ENCODE measurements around the gene PABPC1L.

Gene PABPC1L

DNA sequence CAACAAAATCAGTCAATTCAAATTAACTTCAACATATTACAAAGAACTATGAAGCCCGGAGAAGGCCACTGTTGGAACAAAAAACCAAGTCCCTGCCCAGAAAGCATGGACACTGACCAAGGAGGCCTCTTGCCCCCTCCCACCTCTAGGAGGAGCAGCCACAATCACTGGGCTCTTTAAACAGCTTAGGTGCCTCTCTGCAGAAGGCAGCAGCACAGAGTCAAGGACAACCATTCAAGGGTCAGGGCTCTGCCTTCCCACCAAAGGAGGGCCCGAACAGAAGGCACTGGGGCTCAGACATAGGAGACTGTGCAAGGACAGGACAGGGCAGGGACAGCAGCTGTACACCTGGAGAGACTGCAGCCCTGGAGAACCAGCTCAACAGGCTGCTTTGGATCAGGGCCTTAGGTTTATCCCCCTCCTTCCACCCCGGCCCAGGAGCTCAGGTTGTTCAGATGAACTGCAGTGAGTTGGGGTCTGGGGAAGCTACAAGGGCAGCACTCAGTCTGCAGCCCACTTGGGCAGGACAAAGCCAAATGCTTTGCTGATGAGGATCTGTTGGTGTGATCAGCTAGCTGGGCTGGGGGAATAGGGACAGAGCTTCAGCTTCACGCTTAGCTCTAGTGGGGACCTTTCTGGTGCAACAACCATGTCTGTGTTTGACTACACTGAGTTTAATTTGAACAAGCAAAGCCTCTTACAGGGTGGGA lies 32.6 kb downstream of the PABPC1L start:
- no peak for DNase-seq (ENCODE audit: low spot score)

GRCh38 chr20:44943828-44944227 lies 34.0 kb downstream of the PABPC1L start:
- no peak for DNase-seq (ENCODE audit: low spot score)

DNA sequence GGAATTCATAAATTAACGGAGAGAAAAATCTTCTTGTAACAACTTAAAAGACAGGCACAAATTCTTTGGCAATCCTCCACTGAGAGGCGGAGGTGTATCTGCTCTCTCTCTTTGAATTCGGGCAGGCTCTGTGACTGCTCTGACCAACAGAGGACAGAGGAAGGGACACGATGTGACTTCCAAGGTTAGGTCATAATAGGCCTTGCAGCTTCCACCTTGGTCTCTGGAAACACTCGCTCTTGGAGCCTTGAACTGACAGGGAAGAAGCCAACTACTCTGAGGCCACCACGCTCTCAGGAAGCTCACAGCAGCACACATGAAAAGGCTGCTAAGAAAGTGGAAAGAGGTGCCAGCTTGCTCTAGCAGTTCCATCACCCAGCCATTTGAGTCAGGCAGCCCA lies 35.4 kb downstream of the PABPC1L start:
- DNase-seq (ENCODE audit: low spot score): no peak

GRCh38 chr20:44946271-44946852 lies 36.5 kb downstream of the PABPC1L start:
- DNase-seq (ENCODE audit: low spot score): no peak

DNA sequence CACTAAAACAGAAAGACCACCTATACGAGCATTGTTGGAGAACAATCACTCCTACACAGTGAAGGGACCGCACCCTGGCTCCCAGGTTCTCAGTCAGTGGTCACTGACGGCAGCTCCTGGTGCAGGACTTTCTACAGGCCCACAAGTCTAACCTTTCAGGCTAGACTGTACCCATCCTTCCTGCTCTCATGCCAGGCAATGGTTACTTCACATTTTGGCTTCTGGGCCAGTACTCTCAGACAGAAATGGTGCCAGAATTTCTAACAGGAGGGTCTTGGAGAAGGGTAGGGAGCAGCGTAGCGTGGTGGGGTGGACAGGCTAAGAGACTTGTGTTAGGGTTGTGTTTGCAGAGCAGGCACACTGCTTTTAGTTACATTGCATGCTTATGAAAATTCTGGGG lies 38.2 kb downstream of the PABPC1L start:
- DNase-seq (ENCODE audit: low spot score): no peak

DNA sequence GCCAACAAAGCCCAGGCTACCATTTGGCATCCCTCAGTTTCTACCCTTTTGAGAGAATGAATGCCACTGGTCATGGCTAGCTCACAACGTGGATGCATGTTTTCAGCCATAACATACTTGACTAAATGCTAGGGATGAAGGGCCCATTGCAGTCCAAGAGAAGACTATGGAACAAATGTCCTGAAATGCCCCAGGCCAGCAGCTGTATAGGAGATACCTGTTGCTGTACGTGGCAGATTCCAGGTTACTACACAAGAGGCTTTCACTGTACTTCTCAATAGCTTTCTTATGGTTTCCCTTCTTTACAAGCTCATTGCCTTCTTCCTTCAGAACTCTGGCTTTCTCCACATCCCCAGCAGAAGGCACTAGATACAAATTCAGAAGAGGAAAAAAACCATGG lies 38.7 kb downstream of the PABPC1L start:
- no peak for DNase-seq (ENCODE audit: low spot score)

DNA sequence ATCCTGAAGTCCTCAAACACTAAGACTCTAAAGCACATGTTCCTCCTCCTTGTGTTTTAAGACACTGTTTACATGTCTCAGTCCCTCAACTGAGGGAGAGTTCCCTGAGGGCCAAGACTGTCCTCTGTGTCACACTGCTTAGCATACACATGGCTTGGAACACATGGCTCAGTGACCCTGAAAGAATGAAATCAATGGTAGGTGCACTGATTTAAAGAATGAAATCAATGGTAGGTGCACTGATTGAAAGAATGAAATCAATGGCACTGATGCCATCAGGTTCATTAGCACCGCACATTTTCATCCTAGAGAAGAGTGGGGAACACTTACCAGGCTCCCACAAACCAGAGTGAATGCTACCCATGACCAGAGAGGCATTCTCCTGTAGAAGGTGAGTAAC lies 40.5 kb downstream of the PABPC1L start:
- DNase-seq (ENCODE audit: low spot score): no peak

GRCh38 chr20:44952731-44953130 lies 42.9 kb downstream of the PABPC1L start:
- DNase-seq (ENCODE audit: low spot score): no peak

DNA sequence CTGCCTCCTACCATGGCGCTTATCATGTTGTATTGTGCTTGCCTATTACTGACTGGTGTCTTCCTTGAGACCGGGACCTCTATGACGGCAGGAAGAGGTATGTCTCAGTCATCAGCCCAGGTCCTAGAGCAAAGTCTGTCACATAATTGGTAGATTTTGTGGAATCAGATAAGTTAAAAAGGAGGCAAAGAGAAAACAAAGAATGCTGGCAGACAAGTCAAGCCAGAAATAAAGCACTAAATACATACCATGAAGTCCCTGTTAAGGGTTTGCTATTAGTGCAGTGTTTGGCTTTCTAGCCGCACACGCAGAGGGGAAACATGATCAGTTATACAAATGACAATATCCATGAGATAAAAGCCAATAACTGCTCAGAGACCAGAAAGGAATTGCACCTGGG lies 44.4 kb downstream of the PABPC1L start:
- no peak for DNase-seq (ENCODE audit: low spot score)

DNA sequence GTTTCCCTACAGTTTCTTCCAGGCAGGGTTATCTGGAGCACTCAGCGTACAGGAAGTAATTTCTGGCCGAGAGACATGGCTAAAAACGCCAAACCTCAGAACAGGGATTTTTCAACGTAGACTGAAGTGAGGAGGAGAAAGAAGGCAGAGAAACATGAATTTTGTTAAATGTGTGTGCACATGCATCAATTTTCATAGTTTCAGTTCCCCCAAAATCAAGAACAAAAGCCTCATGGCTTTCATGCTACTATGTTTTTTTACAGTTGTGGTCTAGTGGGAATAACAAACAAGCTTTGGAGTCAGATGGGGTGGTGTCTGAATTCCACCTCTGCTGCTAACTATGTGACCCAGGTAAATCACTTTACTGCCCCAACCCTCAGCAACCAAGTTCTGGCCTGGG lies 45.4 kb downstream of the PABPC1L start:
- no peak for DNase-seq (ENCODE audit: low spot score)

DNA sequence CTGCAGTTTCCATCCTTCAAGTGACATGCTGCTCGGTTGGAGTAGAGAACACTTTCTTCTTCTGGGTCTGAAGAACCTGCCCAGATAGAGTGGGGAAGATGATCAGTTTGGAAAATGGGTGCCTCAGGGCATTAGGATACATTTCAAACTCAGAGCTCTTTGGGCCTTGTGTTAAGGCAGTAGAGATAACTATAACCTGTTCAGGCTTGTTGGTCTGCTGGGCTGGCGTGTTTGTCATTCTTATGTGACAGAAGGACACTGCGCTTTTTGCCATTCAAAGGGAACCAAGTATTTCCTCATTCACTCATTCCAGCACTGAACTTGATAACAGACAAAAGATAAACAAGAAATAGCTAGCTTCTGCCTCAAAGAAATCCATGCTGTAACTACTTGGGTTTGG lies 46.5 kb downstream of the PABPC1L start:
- DNase-seq (ENCODE audit: low spot score): no peak

- DNase-seq (ENCODE audit: low spot score): no peak
Observed at GRCh38 chr20:44958276-44958675, 48.4 kb downstream of the PABPC1L start.

- DNase-seq (ENCODE audit: low spot score): no peak
Observed at GRCh38 chr20:44959082-44959637, 49.3 kb downstream of the PABPC1L start.

DNA sequence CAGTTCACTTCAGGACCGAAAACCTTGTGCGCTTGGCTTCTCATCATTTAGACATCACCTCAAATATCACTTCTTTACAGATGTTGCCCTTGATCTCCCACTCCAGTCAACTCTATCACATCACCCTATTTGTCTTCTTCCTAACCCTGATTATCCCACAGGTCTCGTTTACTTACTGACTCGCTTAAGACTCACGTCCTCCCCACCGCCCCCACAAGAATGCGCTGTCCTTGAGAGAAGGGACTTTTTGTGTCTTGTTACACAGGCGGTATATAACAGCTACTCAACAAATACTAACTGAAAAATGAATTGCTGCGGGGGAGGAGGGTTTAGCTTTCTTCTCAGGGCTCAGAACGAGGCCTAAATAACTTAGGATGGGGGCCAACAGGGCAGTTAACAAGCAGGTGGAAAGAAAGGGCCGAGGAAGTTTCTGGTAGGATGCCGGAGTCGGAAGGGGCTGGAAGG lies 49.8 kb downstream of the PABPC1L start:
- no peak for DNase-seq (ENCODE audit: low spot score)

GRCh38 chr20:44960103-44960852 lies 50.4 kb downstream of the PABPC1L start, which contains the start of gene TOMM34:
Gene TOMM34 (minus strand): TSS chr20:44960397. CDS start chr20:44960333, 64 bp downstream.
- DNase-seq (ENCODE audit: low spot score): peak; percentile 93

GRCh38 chr20:44961011-44961869 lies 51.4 kb downstream of the PABPC1L start:
- no peak for DNase-seq (ENCODE audit: low spot score)

DNA sequence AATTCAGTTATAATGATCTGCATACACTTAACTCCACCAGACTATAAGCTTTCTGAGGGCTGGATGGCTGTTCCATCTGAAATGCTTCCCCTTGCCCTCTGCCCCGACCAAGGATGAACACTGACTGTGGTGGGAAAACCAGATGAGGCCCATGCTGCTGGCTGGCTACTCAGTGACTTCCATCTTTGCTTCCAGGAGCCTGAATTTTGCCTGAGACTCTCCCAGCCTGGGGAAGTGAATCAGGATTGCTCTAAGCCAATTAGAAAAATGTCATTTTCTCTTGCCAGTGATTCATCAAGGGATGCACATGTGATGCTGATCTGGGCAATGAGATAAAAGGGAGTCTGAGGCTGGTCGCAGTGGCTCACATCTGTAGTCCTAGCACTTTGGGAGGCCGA lies 52.0 kb downstream of the PABPC1L start:
- no peak for DNase-seq (ENCODE audit: low spot score)

DNA sequence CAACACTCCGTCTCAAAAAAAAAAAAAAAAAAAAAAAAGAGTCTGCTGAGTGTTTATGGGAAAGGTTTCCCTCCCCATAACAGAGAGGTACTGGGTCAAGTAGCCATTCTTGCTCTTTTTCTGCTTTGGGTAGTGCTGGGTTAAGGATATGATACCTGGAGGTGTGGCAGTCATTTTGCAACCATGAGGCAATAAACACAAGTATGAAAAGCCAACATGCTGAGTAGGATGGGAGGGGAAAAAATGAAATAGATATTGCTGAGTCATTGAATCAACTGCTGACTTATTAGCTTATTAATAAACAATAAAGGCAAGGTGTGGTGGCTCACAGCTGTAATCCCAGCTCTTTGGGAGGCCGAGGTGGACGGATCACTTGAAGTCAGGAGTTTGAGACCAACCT lies 52.6 kb downstream of the PABPC1L start:
- DNase-seq (ENCODE audit: low spot score): no peak

GRCh38 chr20:44963325-44964215 lies 53.7 kb downstream of the PABPC1L start:
- DNase-seq (ENCODE audit: low spot score): no peak

DNA sequence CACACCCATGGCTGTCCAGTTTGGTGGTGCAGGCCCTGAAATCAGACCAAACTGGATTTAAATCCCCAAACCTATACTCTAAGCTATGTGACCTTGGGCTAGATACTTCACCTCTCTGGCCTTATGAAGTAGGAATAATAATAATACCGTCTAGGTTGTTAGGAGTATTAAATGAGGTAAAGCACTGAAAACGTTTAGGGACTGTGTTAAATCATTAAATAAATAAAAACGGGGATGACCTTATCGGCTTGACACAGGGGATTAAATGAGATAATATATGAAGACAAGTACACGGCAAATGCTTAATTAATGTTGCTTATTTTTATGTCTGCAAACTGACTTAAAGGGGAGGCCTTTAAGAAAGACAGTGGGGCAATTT lies 55.8 kb downstream of the PABPC1L start:
- no peak for DNase-seq (ENCODE audit: low spot score)

All from ecto neural progenitor cell (in vitro differentiated cells).